Right atrium auricular region (tissue), 2 donors: ENCODE results near the gene MASP1. TPM values are rescaled to one million over a fixed set of nuclear protein-coding genes. Genes with fewer than 3 reads are reported as not detected.
A peak's percentile ranks its signal among the peaks of the same experiment; 100 is the strongest.

Source experiments
- DNase-seq: peaks from one replicate; pipeline ENCODE4 v3.0.0-alpha.2; 2019; ENCODE audit warnings: low spot score
- H3K27ac ChIP-seq, 2 donors: fragments of 200-600 bp; sonication (generic); 1 replicate in 1 of 2; 2 replicates in 1 of 2; pipeline ENCODE4 v1.5.1; 2016 to 2019
- H3K27me3 ChIP-seq, 2 donors: fragments of 200-600 bp; sonication (generic); one replicate each; pipeline versions ENCODE4 v1.5.1 to v1.6.0; 2017 to 2019
- H3K36me3 ChIP-seq: fragments of 200-600 bp; sonication (generic); one replicate; pipeline ENCODE4 v1.5.1; 2016
- H3K4me1 ChIP-seq, 2 donors: fragments of 200-600 bp; sonication (generic); one replicate each; pipeline versions ENCODE4 v1.5.1 to v1.6.0; 2017 to 2019
- H3K4me3 ChIP-seq, 2 donors: fragments of 200-600 bp; sonication (generic); 1 replicate in 1 of 2; 2 replicates in 1 of 2; pipeline ENCODE4 v1.5.1; 2017 to 2019; ENCODE audit warnings: mild to moderate bottlenecking in 1 of 2, moderate library complexity in 1 of 2
- H3K9me3 ChIP-seq, 2 donors: fragments of 200-600 bp; sonication (generic); one replicate each; pipeline ENCODE4 v1.5.1; 2019
- total RNA-seq, 2 donors: library from RNA; depleted of rRNA; stranded (reverse); fragments of >200 nt; gene quantifications; one replicate each; pipeline ENCODE4 v1.1.0, GENCODE V29; 2016
- TF ChIP-seq, protein P1 (sequence below), 2 donors: fragments of 200-600 bp; sonication (generic); IDR thresholded peaks; one replicate each; pipeline ENCODE4 v1.5.1; 2019; ENCODE audit warnings: antibody characterized with exemption in 2 of 2

MASP1 gene
- total RNA-seq, 2 donors from 2014 or later, result 26.2 to 27.6 TPM

GRCh38 chr3:187213616-187214015 is 77.9 kb downstream of the MASP1 start:
- H3K27me3 ChIP-seq, result no peaks in the 10 kb centered on the region
- no peaks in the 10 kb centered on the region for H3K9me3 ChIP-seq
- H3K27ac ChIP-seq, result no peak overlapping the region
- TF ChIP-seq, protein P1, sequence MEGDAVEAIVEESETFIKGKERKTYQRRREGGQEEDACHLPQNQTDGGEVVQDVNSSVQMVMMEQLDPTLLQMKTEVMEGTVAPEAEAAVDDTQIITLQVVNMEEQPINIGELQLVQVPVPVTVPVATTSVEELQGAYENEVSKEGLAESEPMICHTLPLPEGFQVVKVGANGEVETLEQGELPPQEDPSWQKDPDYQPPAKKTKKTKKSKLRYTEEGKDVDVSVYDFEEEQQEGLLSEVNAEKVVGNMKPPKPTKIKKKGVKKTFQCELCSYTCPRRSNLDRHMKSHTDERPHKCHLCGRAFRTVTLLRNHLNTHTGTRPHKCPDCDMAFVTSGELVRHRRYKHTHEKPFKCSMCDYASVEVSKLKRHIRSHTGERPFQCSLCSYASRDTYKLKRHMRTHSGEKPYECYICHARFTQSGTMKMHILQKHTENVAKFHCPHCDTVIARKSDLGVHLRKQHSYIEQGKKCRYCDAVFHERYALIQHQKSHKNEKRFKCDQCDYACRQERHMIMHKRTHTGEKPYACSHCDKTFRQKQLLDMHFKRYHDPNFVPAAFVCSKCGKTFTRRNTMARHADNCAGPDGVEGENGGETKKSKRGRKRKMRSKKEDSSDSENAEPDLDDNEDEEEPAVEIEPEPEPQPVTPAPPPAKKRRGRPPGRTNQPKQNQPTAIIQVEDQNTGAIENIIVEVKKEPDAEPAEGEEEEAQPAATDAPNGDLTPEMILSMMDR (IDR thresholded peaks at IDR 0.05), result no peak
- peaks cover 0 to 31% of the 10 kb centered on the region in 2 donors for H3K4me1 ChIP-seq
- no peaks in the 10 kb centered on the region for H3K36me3 ChIP-seq
- DNase-seq, result no peak
- no peak overlapping the region for H3K4me3 ChIP-seq

- DNase-seq, result peak; percentile 62
- Histone ChIP-seq H3K9me3 (no peaks in the 10 kb centered on the region), H3K27me3 (no peaks in the 10 kb centered on the region), H3K36me3 (no peaks in the 10 kb centered on the region), H3K4me1 (peaks cover 0 to 31% of the 10 kb centered on the region in 2 donors), H3K27ac (peak overlapping the region in 1 of 2 donors; percentile 45), H3K4me3 (no peak overlapping the region)
- TF ChIP-seq, protein P1 (IDR thresholded peaks at IDR 0.05), result no peak
Measured at GRCh38 chr3:187212705-187213104, 78.8 kb downstream of the MASP1 start.

DNA sequence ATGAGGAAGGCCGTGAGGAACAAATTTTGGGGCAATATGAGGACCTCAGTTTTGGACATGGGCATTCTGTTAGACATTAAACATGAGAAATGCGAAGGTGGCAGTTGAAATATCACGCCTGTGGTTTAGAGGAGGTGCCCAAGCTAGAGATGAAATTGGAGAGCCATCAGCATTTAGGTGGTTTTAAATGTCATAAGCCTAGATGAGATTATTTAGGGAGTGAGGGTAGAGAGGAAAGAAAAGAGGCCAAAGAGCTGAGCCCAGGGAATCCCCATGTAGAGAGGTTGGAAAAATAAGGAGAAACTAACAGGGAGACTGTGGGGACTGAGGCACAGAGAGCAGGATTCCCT is 79.4 kb downstream of the MASP1 start:
- peak overlapping the region; percentile 23 to 45 for H3K27ac ChIP-seq
- no peaks in the 10 kb centered on the region for H3K27me3 ChIP-seq
- H3K4me3 ChIP-seq, result no peak overlapping the region
- H3K36me3 ChIP-seq, result no peaks in the 10 kb centered on the region
- peaks cover 0 to 31% of the 10 kb centered on the region in 2 donors for H3K4me1 ChIP-seq
- TF ChIP-seq, protein P1 (IDR thresholded peaks at IDR 0.05), result no peak
- DNase-seq, result no peak
- no peaks in the 10 kb centered on the region for H3K9me3 ChIP-seq

GRCh38 chr3:187211532-187212195 is 79.9 kb downstream of the MASP1 start:
- no peak overlapping the region for H3K4me3 ChIP-seq
- DNase-seq, result peak; percentile 64
- H3K27me3 ChIP-seq, result no peaks in the 10 kb centered on the region
- no peaks in the 10 kb centered on the region for H3K9me3 ChIP-seq
- TF ChIP-seq, protein P1 (IDR thresholded peaks at IDR 0.05), result no peak
- peaks cover 0 to 31% of the 10 kb centered on the region in 2 donors for H3K4me1 ChIP-seq
- H3K27ac ChIP-seq, result peak overlapping the region in 1 of 2 donors; percentile 23
- H3K36me3 ChIP-seq, result no peaks in the 10 kb centered on the region

DNA sequence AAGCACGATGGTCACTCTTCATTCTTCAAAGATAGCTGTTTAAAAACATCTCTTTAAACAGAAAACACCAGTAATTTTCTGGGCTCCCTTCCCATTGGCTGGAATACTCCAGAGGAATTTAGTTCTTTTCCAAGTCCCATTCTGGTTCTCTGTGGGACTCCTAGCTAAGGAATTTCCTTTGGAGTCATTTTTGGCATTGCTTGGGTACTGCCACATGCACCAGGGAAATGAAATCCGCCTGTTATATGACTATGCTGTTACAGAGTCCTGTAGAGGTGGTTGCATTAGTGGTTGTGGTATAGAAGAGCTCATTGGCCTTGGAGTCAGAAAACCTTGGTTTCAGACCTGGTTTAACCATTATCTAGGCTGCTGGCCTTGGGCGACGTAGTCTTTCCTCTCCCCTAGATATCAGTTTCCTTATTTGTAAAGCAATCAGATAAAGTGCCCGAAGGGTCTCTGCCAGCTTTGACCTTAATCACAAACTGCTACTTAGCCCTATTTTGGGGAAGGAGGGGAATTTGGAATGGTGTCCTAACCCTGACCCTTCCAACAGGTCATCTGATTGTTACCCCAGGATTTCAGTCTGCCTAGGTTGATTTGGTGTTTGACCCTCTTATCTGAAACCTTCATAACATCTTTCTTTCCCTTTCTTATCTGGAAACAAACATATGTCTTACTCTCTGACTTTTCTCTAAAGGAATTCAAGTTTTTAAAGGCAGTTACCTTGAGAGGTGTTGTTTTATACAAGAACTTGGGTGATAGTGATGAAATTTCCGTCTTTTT is 80.8 kb downstream of the MASP1 start:
- H3K4me1 ChIP-seq, result peaks cover 0 to 31% of the 10 kb centered on the region in 2 donors
- peak overlapping the region; percentile 26 to 37 for H3K27ac ChIP-seq
- no peak for DNase-seq
- no peaks in the 10 kb centered on the region for H3K9me3 ChIP-seq
- TF ChIP-seq, protein P1 (IDR thresholded peaks at IDR 0.05), result no peak
- no peaks in the 10 kb centered on the region for H3K36me3 ChIP-seq
- no peaks in the 10 kb centered on the region for H3K27me3 ChIP-seq
- no peak overlapping the region for H3K4me3 ChIP-seq
